PC-9 (cell line): ENCODE measurements around the gene PCDHA4. TPM values are rescaled to one million over a fixed set of nuclear protein-coding genes. Genes with fewer than 3 reads are reported as not detected.
"Not testable (repeated sequence)": the region's sequence is repeated elsewhere in the genome, so short reads cannot be mapped to it uniquely, and the experiment has no call there.

Experiments used
- BruUV-seq: library from RNA; stranded (reverse); fragments of 400-500 nt; replicated peaks from 2 replicates; lab custom pipeline; 2021; lab: Mats Ljungman, UMichigan
- CTCF ChIA-PET: fragments of 300-600 bp; sonication (Branson Sonifier 250); formaldehyde crosslinking; loops from one replicate; lab custom pipeline; 2022; ENCODE audit warnings: antibody characterized with exemption; lab: Charles Lee
- POLR2A ChIA-PET: fragments of 300-600 bp; sonication (Branson Sonifier 250); formaldehyde crosslinking; loops from one replicate; lab custom pipeline; 2022; ENCODE audit warnings: antibody characterized with exemption; ENCODE audit not compliant: unreplicated experiment; lab: Charles Lee
- DNase-seq, 2 experiments: peaks; one replicate each; pipeline versions ENCODE4 v3.0.0 to v3.0.0-alpha.2; 2015 to 2022; ENCODE audit warnings: mixed read lengths in 1 of 2
- H2AFZ ChIP-seq: fragments of 200-600 bp; sonication (generic); 2 replicates; pipeline ENCODE4 v1.8.1; 2017; ENCODE audit warnings: antibody characterized with exemption
- H3F3A ChIP-seq: fragments of 200-600 bp; sonication (generic); 2 replicates; pipeline ENCODE4 v1.8.1; 2017; ENCODE audit warnings: antibody characterized with exemption, mild to moderate bottlenecking, low read depth; ENCODE audit not compliant: insufficient read depth
- H3K27ac ChIP-seq: fragments of 200-600 bp; sonication (generic); 2 replicates; pipeline ENCODE4 v1.6.1; 2016; ENCODE audit warnings: mixed run types
- H3K27me3 ChIP-seq: fragments of 200-600 bp; sonication (generic); 2 replicates; pipeline ENCODE4 v1.6.1; 2016; ENCODE audit warnings: low read depth, mixed run types; ENCODE audit not compliant: insufficient read depth
- H3K36me3 ChIP-seq: fragments of 200-600 bp; sonication (generic); 2 replicates; pipeline ENCODE4 v1.6.1; 2016; ENCODE audit warnings: low read depth, mixed run types
- H3K4me1 ChIP-seq: fragments of 200-600 bp; sonication (generic); replicated peaks from 2 replicates; pipeline ENCODE4 v1.6.1; 2016; ENCODE audit warnings: mixed run types; ENCODE audit not compliant: insufficient read depth
- H3K4me2 ChIP-seq: fragments of 200-600 bp; sonication (generic); 2 replicates; pipeline ENCODE4 v1.6.1; 2017; ENCODE audit warnings: mixed run types
- H3K4me3 ChIP-seq: fragments of 200-600 bp; sonication (generic); 2 replicates; pipeline ENCODE4 v1.6.1; 2016; ENCODE audit warnings: mixed run types
- H3K79me2 ChIP-seq: fragments of 200-600 bp; sonication (generic); 2 replicates; pipeline ENCODE4 v1.6.1; 2017; ENCODE audit warnings: low read depth, mixed run types
- H3K9me2 ChIP-seq: fragments of 200-600 bp; sonication (generic); 2 replicates; pipeline ENCODE4 v1.8.1; 2017; ENCODE audit warnings: mild to moderate bottlenecking; ENCODE audit not compliant: insufficient read depth
- H3K9me3 ChIP-seq: fragments of 200-600 bp; sonication (generic); 2 replicates; pipeline ENCODE4 v1.8.1; 2016; ENCODE audit warnings: low read depth; ENCODE audit not compliant: insufficient read depth
- H4K20me1 ChIP-seq: fragments of 200-600 bp; sonication (generic); 2 replicates; pipeline ENCODE4 v1.8.1; 2017; ENCODE audit not compliant: insufficient read depth
- CTCF ChIP-seq: fragments of 200-600 bp; sonication (generic); conservative IDR thresholded peaks from 2 replicates; pipeline ENCODE4 v1.6.1; 2017; ENCODE audit warnings: mixed run types, antibody characterized with exemption, mild to moderate bottlenecking, moderate library complexity
- EZH2 ChIP-seq: fragments of 200-600 bp; sonication (generic); IDR thresholded peaks from 2 replicates; pipeline ENCODE4 v1.8.0; 2017; ENCODE audit warnings: antibody characterized with exemption, low read depth
- intact Hi-C: fragments of 100-400 bp; cut with micrococcal nuclease; formaldehyde crosslinking; loops from one replicate; pipeline ENCODE4 v1.10.0; 2022; ENCODE audit not compliant: unreplicated experiment
- total RNA-seq: library from RNA; stranded (reverse); gene quantifications from 2 replicates; pipeline ENCODE4 v1.2.3, GENCODE V29; 2021

PCDHA4 gene
- total RNA-seq, 1 experiment from 2014 or later, result not detected

GRCh38 chr5:140840978-140841962 is 34.4 kb downstream of the PCDHA4 start, which contains the start of gene PCDHA8:
Gene PCDHA8 (plus strand): TSS chr5:140841187. CDS start chr5:140841322, 135 bp downstream.
- intact Hi-C loops, result loop anchor here (1.0 kb wide), 1 partner anchor 200 kb away; no protein-coding TSS in a partner anchor
- TF ChIP-seq CTCF (peak; percentile 43), EZH2 (no peak)
- H3K79me2 ChIP-seq, result no peaks in the 10 kb centered on the region
- no peaks in the 10 kb centered on the region for H3K9me2 ChIP-seq
- H3F3A ChIP-seq, result no peaks in the 10 kb centered on the region
- no peak within 1 kb of the TSS for H2AFZ ChIP-seq
- CTCF ChIA-PET, result interaction anchor here (0.8 to 1.0 kb wide), 2 partner anchors 13 to 199 kb away, joined by 3 to 4 read pairs; partner anchors contain the start of gene PCDHA6
- H3K4me1 ChIP-seq, result no peaks in the 10 kb centered on the region
- H3K27ac ChIP-seq, result no peak within 1 kb of the TSS
- H3K9me3 ChIP-seq, result no peaks in the 10 kb centered on the region
- H4K20me1 ChIP-seq, result no peaks in the 10 kb centered on the region
- no peaks in the 10 kb centered on the region for H3K27me3 ChIP-seq
- POLR2A ChIA-PET, result no interaction called here
- H3K4me2 ChIP-seq, result no peak within 1 kb of the TSS
- H3K4me3 ChIP-seq, result no peak within 1 kb of the TSS
- BruUV-seq, result no TSS peak
- DNase-seq, result peak in 1 of 2 experiments; percentile 13
- H3K36me3 ChIP-seq, result no peaks in the 10 kb centered on the region

- no peak for DNase-seq
- no peaks in the 10 kb centered on the region for H3K4me1 ChIP-seq
- ChIA-PET CTCF (no interaction called here), POLR2A (no interaction called here)
- H3F3A ChIP-seq, result no peaks in the 10 kb centered on the region
- BruUV-seq, result no TSS peak
- no peak overlapping the region for H3K4me2 ChIP-seq
- no peaks in the 10 kb centered on the region; the same call in 1 of the 2 replicates for H3K9me3 ChIP-seq
- H3K27me3 ChIP-seq, result no peaks in the 10 kb centered on the region
- no peak overlapping the region for H3K4me3 ChIP-seq
- H3K36me3 ChIP-seq, result no peaks in the 10 kb centered on the region
- H2AFZ ChIP-seq, result no peak overlapping the region
- H4K20me1 ChIP-seq, result no peaks in the 10 kb centered on the region
- no peaks in the 10 kb centered on the region for H3K79me2 ChIP-seq
- H3K27ac ChIP-seq, result no peak overlapping the region
- TF ChIP-seq CTCF (no peak), EZH2 (no peak)
- intact Hi-C loops, result no loop called here
- no peaks in the 10 kb centered on the region for H3K9me2 ChIP-seq
Measured at GRCh38 chr5:140842798-140843733, 36.2 kb downstream of the PCDHA4 start.

- H3K9me2 ChIP-seq, H3K9me3 ChIP-seq, H3K27me3 ChIP-seq, H3F3A ChIP-seq, DNase-seq, H3K79me2 ChIP-seq, H4K20me1 ChIP-seq, intact Hi-C loops, BruUV-seq, H3K27ac ChIP-seq, H3K4me1 ChIP-seq, H3K4me3 ChIP-seq, H3K36me3 ChIP-seq, POLR2A ChIA-PET, H2AFZ ChIP-seq, H3K4me2 ChIP-seq: not testable (repeated sequence)
- CTCF ChIA-PET, result interaction anchor here (0.5 kb wide), 1 partner anchor 490 kb away, joined by 7 read pairs; no protein-coding TSS in a partner anchor
Measured at GRCh38 chr5:140848139-140849102, 41.6 kb downstream of the PCDHA4 start, which contains the start of gene PCDHA9. Gene PCDHA9 (plus strand): TSS chr5:140848382. CDS start chr5:140848496, 114 bp downstream.

- H3K27ac ChIP-seq, H3F3A ChIP-seq, H3K9me2 ChIP-seq, BruUV-seq, H3K4me1 ChIP-seq, H2AFZ ChIP-seq, H3K36me3 ChIP-seq, DNase-seq, H3K27me3 ChIP-seq, H3K9me3 ChIP-seq, intact Hi-C loops, H3K4me3 ChIP-seq, POLR2A ChIA-PET, H4K20me1 ChIP-seq, H3K79me2 ChIP-seq, H3K4me2 ChIP-seq: not testable (repeated sequence)
- CTCF ChIA-PET, result interaction anchor here (0.6 kb wide), 1 partner anchor 1650 kb away, joined by 4 read pairs; no protein-coding TSS in a partner anchor
Measured at GRCh38 chr5:140849831-140850634, 43.2 kb downstream of the PCDHA4 start.
